GM23338 (cell line): ENCODE measurements around the gene CEP135. TPM values are rescaled to one million over a fixed set of nuclear protein-coding genes. Genes with fewer than 3 reads are reported as not detected.

Experiments used
- ATAC-seq: fragments of 200-7000 bp; cut with Tn5 transposase; 3 replicates; pipeline ENCODE4 v1.9.1; 2020
- DNase-seq: peaks from one replicate; pipeline ENCODE4 v3.0.0-alpha.2; 2015; ENCODE audit warnings: low spot score
- H2AFZ ChIP-seq: fragments of 200-600 bp; sonication (generic); 2 replicates; pipeline ENCODE4 v1.8.0; 2016; ENCODE audit warnings: antibody characterized with exemption, mild to moderate bottlenecking, moderate library complexity
- H3F3A ChIP-seq: fragments of 200-600 bp; sonication (generic); replicated peaks from 2 replicates; pipeline ENCODE4 v1.8.0; 2017; ENCODE audit warnings: antibody characterized with exemption, mixed run types, low read depth
- H3K27ac ChIP-seq: fragments of 200-600 bp; sonication (generic); 2 replicates; pipeline ENCODE4 v1.6.1; 2016; ENCODE audit warnings: low read depth
- H3K27me3 ChIP-seq: fragments of 200-600 bp; sonication (generic); 2 replicates; pipeline ENCODE4 v1.8.0; 2016; ENCODE audit warnings: mild to moderate bottlenecking, mixed run types, moderate library complexity; ENCODE audit not compliant: insufficient read depth
- H3K36me3 ChIP-seq: fragments of 200-600 bp; sonication (generic); 2 replicates; pipeline ENCODE4 v1.8.0; 2016; ENCODE audit warnings: mild to moderate bottlenecking; ENCODE audit not compliant: insufficient read depth
- H3K4me1 ChIP-seq: fragments of 200-600 bp; sonication (generic); 2 replicates; pipeline ENCODE4 v1.8.0; 2016; ENCODE audit warnings: mild to moderate bottlenecking, moderate library complexity; ENCODE audit not compliant: insufficient read depth
- H3K4me2 ChIP-seq: fragments of 200-600 bp; sonication (generic); 2 replicates; pipeline ENCODE4 v1.7.1; 2017; ENCODE audit warnings: mixed run types
- H3K4me3 ChIP-seq: fragments of 200-600 bp; sonication (generic); 2 replicates; pipeline ENCODE4 v1.6.1; 2016; ENCODE audit warnings: mixed run types
- H3K79me2 ChIP-seq: fragments of 200-600 bp; sonication (generic); replicated peaks from 2 replicates; pipeline ENCODE4 v1.8.0; 2017; ENCODE audit warnings: mild to moderate bottlenecking; ENCODE audit not compliant: insufficient read depth
- H3K9me2 ChIP-seq: fragments of 200-600 bp; sonication (generic); 2 replicates; pipeline ENCODE4 v1.8.0; 2017; ENCODE audit not compliant: insufficient read depth
- H4K20me1 ChIP-seq: fragments of 200-600 bp; sonication (generic); replicated peaks from 2 replicates; pipeline ENCODE4 v1.8.0; 2017; ENCODE audit warnings: mild to moderate bottlenecking; ENCODE audit not compliant: insufficient read depth
- H3K27ac Mint-ChIP-seq: 2 replicates; pipeline ENCODE4 v1.8.0; 2020; ENCODE audit warnings: inconsistent platforms, mild to moderate bottlenecking, moderate library complexity, mixed read lengths
- H3K27me3 Mint-ChIP-seq: 3 replicates; pipeline ENCODE4 v1.8.0; 2022; ENCODE audit warnings: low read depth, mild to moderate bottlenecking, moderate library complexity, mixed read lengths, inconsistent platforms; ENCODE audit not compliant: insufficient read depth, poor library complexity
- H3K36me3 Mint-ChIP-seq: 3 replicates; pipeline ENCODE4 v1.8.0; 2021; ENCODE audit warnings: low read depth, mild to moderate bottlenecking, inconsistent platforms, moderate library complexity, mixed read lengths
- H3K4me1 Mint-ChIP-seq: 3 replicates; pipeline ENCODE4 v1.8.0; 2020; ENCODE audit warnings: mild to moderate bottlenecking, inconsistent platforms, mixed read lengths
- H3K4me3 Mint-ChIP-seq: 3 replicates; pipeline ENCODE4 v1.8.0; 2021; ENCODE audit warnings: moderate library complexity, mild to moderate bottlenecking, inconsistent platforms, mixed read lengths
- H3K9me3 Mint-ChIP-seq: 3 replicates; pipeline ENCODE4 v1.8.0; 2020; ENCODE audit warnings: moderate library complexity, mild to moderate bottlenecking, inconsistent platforms, mixed read lengths
- CREB1 ChIP-seq: fragments of 250-450 bp; sonication (Bioruptor Pico); IDR thresholded peaks from 2 replicates; pipeline ENCODE4 v1.5.0; 2020; ENCODE audit warnings: low read depth, mild to moderate bottlenecking, moderate library complexity
- EZH2phosphoT487 ChIP-seq: fragments of 200-600 bp; sonication (generic); IDR thresholded peaks from one replicate; pipeline ENCODE4 v1.8.1; 2018; ENCODE audit warnings: antibody characterized with exemption; ENCODE audit not compliant: unreplicated experiment
- JUNB ChIP-seq: IDR thresholded peaks from one replicate; pipeline ENCODE4 v1.6.1; 2016; ENCODE audit warnings: antibody characterized with exemption; ENCODE audit not compliant: unreplicated experiment
- NANOG ChIP-seq: IDR thresholded peaks from 2 replicates; pipeline ENCODE4 v1.6.1; 2016; ENCODE audit warnings: antibody characterized with exemption, borderline replicate concordance
- POLR2AphosphoS5 ChIP-seq: IDR thresholded peaks from 2 replicates; pipeline ENCODE4 v1.6.1; 2016; ENCODE audit warnings: antibody characterized with exemption, low read depth
- REST ChIP-seq: IDR thresholded peaks from one replicate; pipeline ENCODE4 v1.6.1; 2018; ENCODE audit warnings: antibody characterized with exemption; ENCODE audit not compliant: unreplicated experiment
- STAT1 ChIP-seq: IDR thresholded peaks from one replicate; pipeline ENCODE4 v1.6.1; 2016; ENCODE audit warnings: antibody characterized with exemption; ENCODE audit not compliant: unreplicated experiment
- ZNF114 ChIP-seq: fragments of 250-450 bp; sonication (Bioruptor Pico); IDR thresholded peaks from 2 replicates; pipeline ENCODE4 v1.5.0; 2020; ENCODE audit warnings: mild to moderate bottlenecking, moderate library complexity
- polyA plus RNA-seq: library from polyadenylated mRNA; unstranded; fragments of >200 nt; fragmentation: Nextera tagmentation; extraction: Ambion mirVana; gene quantifications from 2 replicates; pipeline ENCODE4 v1.2.1, GENCODE V29; 2016
- total RNA-seq: library from RNA; depleted of rRNA; stranded (reverse); fragments of >200 nt; shearing (Covaris generic); gene quantifications from 2 replicates; pipeline ENCODE4 v1.2.3, GENCODE V29; 2014
- TF ChIP-seq, protein P1 (sequence below), 2 experiments: fragments of 200-600 bp in 1 of 2; sonication (generic) in 1 of 2; conservative IDR thresholded peaks; 2 replicates each; pipeline versions ENCODE4 v1.5.1 to v1.6.1; 2016 to 2017; ENCODE audit warnings: antibody characterized with exemption in 2 of 2, low read depth in 2 of 2, mild to moderate bottlenecking in 2 of 2, moderate library complexity in 1 of 2

Gene CEP135
- total and polyA plus RNA-seq, 2 experiments from 2014 or later, result 11.8 to 15.7 TPM

DNA sequence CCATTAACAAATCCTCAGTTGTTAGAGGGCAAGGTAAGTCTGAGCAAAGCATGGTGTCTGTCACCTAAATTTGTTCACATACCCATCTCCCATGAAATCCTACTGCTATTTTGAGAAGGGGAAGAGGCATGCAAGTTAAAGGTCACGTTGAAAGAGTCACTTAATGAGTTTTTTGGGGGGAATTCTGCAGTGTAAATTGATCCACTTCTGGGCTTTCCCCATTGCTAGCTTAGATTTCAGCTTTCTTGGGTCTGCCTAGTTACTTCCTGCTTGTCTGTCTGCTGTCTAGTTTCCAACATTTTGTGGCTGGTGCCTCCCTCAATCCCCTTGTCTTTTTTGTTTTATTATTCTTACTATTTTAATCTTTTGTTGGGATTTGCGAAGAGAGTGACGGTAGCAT is 32.0 kb downstream of the CEP135 start:
- no peaks in the 10 kb centered on the region; the same call in 1 of the 2 replicates for H3K4me1 ChIP-seq
- H3K9me2 ChIP-seq, result no peaks in the 10 kb centered on the region
- H3K4me3 ChIP-seq, result no peak overlapping the region
- H3F3A ChIP-seq, result no peaks in the 10 kb centered on the region
- no peaks in the 10 kb centered on the region for H3K27me3 Mint-ChIP-seq
- peaks cover 2% of the 10 kb centered on the region; the same call in 1 of the 3 replicates for H3K4me1 Mint-ChIP-seq
- H3K27ac ChIP-seq, result no peak overlapping the region
- H3K4me2 ChIP-seq, result no peak overlapping the region
- no peak overlapping the region for H2AFZ ChIP-seq
- no peak for ATAC-seq
- TF ChIP-seq JUNB (no peak), EZH2phosphoT487 (no peak), CREB1 (CRISPR knock-in tag) (no peak), ZNF114 (CRISPR knock-in tag) (no peak), REST (no peak), STAT1 (no peak), POLR2AphosphoS5 (no peak), NANOG (no peak)
- TF ChIP-seq, protein P1, sequence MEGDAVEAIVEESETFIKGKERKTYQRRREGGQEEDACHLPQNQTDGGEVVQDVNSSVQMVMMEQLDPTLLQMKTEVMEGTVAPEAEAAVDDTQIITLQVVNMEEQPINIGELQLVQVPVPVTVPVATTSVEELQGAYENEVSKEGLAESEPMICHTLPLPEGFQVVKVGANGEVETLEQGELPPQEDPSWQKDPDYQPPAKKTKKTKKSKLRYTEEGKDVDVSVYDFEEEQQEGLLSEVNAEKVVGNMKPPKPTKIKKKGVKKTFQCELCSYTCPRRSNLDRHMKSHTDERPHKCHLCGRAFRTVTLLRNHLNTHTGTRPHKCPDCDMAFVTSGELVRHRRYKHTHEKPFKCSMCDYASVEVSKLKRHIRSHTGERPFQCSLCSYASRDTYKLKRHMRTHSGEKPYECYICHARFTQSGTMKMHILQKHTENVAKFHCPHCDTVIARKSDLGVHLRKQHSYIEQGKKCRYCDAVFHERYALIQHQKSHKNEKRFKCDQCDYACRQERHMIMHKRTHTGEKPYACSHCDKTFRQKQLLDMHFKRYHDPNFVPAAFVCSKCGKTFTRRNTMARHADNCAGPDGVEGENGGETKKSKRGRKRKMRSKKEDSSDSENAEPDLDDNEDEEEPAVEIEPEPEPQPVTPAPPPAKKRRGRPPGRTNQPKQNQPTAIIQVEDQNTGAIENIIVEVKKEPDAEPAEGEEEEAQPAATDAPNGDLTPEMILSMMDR (conservative IDR thresholded peaks at IDR 0.05; ENCODE audit: low read depth in 2 of 2), result no peak
- H3K9me3 Mint-ChIP-seq, result no peaks in the 10 kb centered on the region
- no peaks in the 10 kb centered on the region for H3K36me3 ChIP-seq
- H3K79me2 ChIP-seq, result no peaks in the 10 kb centered on the region
- H3K27me3 ChIP-seq, result no peaks in the 10 kb centered on the region
- DNase-seq, result no peak
- no peak overlapping the region for H3K4me3 Mint-ChIP-seq
- no peak overlapping the region for H3K27ac Mint-ChIP-seq
- H4K20me1 ChIP-seq, result no peaks in the 10 kb centered on the region
- H3K36me3 Mint-ChIP-seq, result peaks cover 10% of the 10 kb centered on the region; the same call in 2 of the 3 replicates

DNA sequence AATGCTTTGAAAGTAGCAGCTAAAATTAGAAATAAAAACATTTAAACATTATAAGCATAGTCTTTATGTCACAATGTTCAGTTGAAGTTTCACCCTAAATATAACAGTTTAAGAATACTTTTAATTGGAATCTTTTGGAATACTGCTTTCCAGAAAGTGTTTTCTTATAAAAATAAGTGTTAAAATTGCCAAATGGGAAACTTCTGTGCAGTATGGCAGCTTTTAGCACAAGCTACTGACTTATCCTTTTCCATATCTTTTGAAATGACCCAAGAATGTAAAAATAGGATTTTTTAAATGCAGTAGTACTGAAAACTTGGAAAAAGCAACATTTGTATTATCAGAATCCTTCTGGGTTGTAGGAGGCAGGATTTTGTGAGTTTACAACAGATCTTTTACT is 34.2 kb downstream of the CEP135 start:
- Mint-ChIP-seq H3K4me1 (peaks cover 2% of the 10 kb centered on the region; the same call in 1 of the 3 replicates), H3K9me3 (no peaks in the 10 kb centered on the region), H3K27ac (no peak overlapping the region), H3K4me3 (no peak overlapping the region), H3K27me3 (no peaks in the 10 kb centered on the region), H3K36me3 (peaks cover 14% of the 10 kb centered on the region; the same call in 2 of the 3 replicates)
- DNase-seq (no peak), ATAC-seq (no peak)
- no peak for TF ChIP-seq STAT1
- no peak for TF ChIP-seq JUNB
- no peak for TF ChIP-seq REST
- no peak for TF ChIP-seq ZNF114 (CRISPR knock-in tag)
- TF ChIP-seq, protein P1 (conservative IDR thresholded peaks at IDR 0.05; ENCODE audit: low read depth in 2 of 2), result no peak
- TF ChIP-seq CREB1 (CRISPR knock-in tag), result no peak
- Histone ChIP-seq H3K9me2 (no peaks in the 10 kb centered on the region), H3K27ac (no peak overlapping the region), H4K20me1 (no peaks in the 10 kb centered on the region), H3K4me3 (no peak overlapping the region), H3K4me1 (no peaks in the 10 kb centered on the region; the same call in 1 of the 2 replicates), H3K27me3 (no peaks in the 10 kb centered on the region), H3K36me3 (no peaks in the 10 kb centered on the region), H3F3A (no peaks in the 10 kb centered on the region), H3K4me2 (no peak overlapping the region), H3K79me2 (no peaks in the 10 kb centered on the region), H2AFZ (no peak overlapping the region)
